Cardiac muscle cell (in vitro differentiated cells and primary cell): ENCODE results near the gene S100A16. TPM values are rescaled to one million over a fixed set of nuclear protein-coding genes. Genes with fewer than 3 reads are reported as not detected.
"Not testable (repeated sequence)": the region's sequence is repeated elsewhere in the genome, so short reads cannot be mapped to it uniquely, and the experiment has no call there.

Source experiments
- DNase-seq, 2 donors: peaks; one replicate each; pipeline versions ENCODE4 v3.0.0 to v3.0.0-alpha.2; 2010 to 2017; ENCODE audit warnings: low read depth in 1 of 2, low spot score in 1 of 2
- H3K27ac ChIP-seq: fragments of 200-600 bp; sonication (generic); 2 replicates; pipeline ENCODE4 v1.5.1; 2016
- H3K27me3 ChIP-seq: fragments of 200-600 bp; sonication (generic); 2 replicates; pipeline ENCODE4 v1.6.0; 2016; ENCODE audit warnings: control low read depth
- H3K36me3 ChIP-seq: fragments of 200-600 bp; sonication (generic); 2 replicates; pipeline ENCODE4 v1.5.1; 2016; ENCODE audit warnings: control low read depth
- H3K4me1 ChIP-seq: fragments of 200-600 bp; sonication (generic); 2 replicates; pipeline ENCODE4 v1.8.1; 2017; ENCODE audit warnings: low read depth, mild to moderate bottlenecking, mixed run types
- H3K4me3 ChIP-seq: fragments of 200-600 bp; sonication (generic); 2 replicates; pipeline ENCODE4 v1.5.1; 2016; ENCODE audit warnings: mild to moderate bottlenecking
- H3K9me3 ChIP-seq: fragments of 200-600 bp; sonication (generic); 2 replicates; pipeline ENCODE4 v1.5.1; 2017; ENCODE audit warnings: low read depth, mild to moderate bottlenecking, control low read depth
- polyA plus RNA-seq: library from polyadenylated mRNA; unstranded; fragments of >200 nt; fragmentation: Nextera tagmentation; extraction: Ambion mirVana; gene quantifications from 2 replicates; pipeline ENCODE4 v1.2.1, GENCODE V29; 2016
- total RNA-seq: library from RNA; depleted of rRNA; stranded (reverse); fragments of >200 nt; gene quantifications from 2 replicates; pipeline ENCODE4 v1.2.3, GENCODE V29; 2016
- TF ChIP-seq, protein P1 (sequence below): IDR thresholded peaks from 2 replicates; pipeline ENCODE4 v1.5.1; 2012; ENCODE audit warnings: low read depth, mild to moderate bottlenecking, low read length

Gene S100A16
- total and polyA plus RNA-seq, 2 experiments from 2014 or later, result 59.7 to 110 TPM

DNA sequence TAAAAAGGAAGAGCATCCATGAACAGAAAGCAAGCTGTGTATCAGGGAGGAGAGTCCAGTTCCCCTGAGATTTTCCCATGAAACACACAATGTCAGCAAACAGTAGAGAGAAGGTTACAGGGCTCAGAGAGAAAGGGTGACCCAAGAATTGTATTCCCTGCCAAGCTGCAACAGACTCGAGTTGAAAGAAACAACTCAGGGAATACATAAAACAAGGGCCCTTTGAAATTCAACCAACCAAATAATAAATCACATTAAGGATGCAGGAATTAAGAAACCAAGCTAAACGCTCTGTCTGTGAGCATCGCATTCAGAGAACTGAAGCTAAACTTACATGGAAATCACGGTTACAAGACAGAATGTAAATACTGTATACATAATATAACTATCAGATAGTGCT, 20.2 kb downstream of the S100A16 start:
- no peak overlapping the region for H3K27ac ChIP-seq
- TF ChIP-seq, protein P1, sequence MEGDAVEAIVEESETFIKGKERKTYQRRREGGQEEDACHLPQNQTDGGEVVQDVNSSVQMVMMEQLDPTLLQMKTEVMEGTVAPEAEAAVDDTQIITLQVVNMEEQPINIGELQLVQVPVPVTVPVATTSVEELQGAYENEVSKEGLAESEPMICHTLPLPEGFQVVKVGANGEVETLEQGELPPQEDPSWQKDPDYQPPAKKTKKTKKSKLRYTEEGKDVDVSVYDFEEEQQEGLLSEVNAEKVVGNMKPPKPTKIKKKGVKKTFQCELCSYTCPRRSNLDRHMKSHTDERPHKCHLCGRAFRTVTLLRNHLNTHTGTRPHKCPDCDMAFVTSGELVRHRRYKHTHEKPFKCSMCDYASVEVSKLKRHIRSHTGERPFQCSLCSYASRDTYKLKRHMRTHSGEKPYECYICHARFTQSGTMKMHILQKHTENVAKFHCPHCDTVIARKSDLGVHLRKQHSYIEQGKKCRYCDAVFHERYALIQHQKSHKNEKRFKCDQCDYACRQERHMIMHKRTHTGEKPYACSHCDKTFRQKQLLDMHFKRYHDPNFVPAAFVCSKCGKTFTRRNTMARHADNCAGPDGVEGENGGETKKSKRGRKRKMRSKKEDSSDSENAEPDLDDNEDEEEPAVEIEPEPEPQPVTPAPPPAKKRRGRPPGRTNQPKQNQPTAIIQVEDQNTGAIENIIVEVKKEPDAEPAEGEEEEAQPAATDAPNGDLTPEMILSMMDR, result no peak
- no peak overlapping the region for H3K4me3 ChIP-seq
- no peak for DNase-seq
- H3K4me1 ChIP-seq, result no peaks in the 10 kb centered on the region
- no peaks in the 10 kb centered on the region for H3K27me3 ChIP-seq
- H3K9me3 ChIP-seq, result no peaks in the 10 kb centered on the region
- no peaks in the 10 kb centered on the region for H3K36me3 ChIP-seq

DNA sequence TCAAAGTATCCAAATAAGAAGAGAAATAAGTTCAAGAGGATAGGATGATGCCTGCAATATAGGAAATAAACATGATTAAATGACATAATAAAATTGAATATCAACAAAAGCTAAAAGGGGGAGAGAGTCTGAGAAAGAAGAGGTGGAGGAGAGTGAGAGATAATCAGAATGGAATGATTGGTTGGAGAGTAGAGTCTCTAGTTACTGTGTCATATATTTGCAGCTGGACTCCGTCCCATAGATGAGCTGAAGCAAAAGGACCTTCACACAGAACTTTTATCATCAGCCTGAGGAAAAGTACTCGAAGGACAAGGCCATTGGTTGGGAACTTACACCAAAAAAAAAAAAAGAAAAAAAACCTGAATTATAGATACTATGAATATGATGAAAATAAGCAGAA, 24.5 kb downstream of the S100A16 start:
- Histone ChIP-seq H3K36me3 (no peaks in the 10 kb centered on the region), H3K4me1 (peaks cover 8% of the 10 kb centered on the region), H3K27ac (no peak overlapping the region), H3K4me3 (no peak overlapping the region), H3K9me3 (no peaks in the 10 kb centered on the region), H3K27me3 (no peaks in the 10 kb centered on the region)
- no peak for DNase-seq
- TF ChIP-seq, protein P1, result no peak

DNA sequence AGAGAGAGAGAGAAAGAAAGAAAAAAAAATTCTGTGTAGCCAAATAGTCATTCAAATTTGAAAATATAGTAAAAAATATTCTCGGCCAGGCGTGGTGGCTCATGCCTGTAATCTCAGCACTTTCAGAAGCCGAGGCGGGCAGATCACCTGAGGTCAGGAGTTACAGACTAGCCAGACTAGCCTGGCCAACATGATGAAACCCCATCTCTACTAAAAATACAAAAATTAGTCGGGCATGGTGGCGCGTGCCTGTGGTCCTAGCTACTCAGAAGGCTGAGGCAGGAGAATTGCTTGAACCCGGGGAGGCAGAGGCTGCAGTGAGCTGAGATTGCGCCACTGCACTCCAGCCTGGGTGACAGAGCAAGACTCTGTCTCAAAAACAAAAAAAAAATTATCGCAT, 24.9 kb downstream of the S100A16 start:
- H3K4me1 ChIP-seq, H3K27ac ChIP-seq, H3K36me3 ChIP-seq, H3K4me3 ChIP-seq, DNase-seq, H3K9me3 ChIP-seq, H3K27me3 ChIP-seq: not testable (repeated sequence)

DNA sequence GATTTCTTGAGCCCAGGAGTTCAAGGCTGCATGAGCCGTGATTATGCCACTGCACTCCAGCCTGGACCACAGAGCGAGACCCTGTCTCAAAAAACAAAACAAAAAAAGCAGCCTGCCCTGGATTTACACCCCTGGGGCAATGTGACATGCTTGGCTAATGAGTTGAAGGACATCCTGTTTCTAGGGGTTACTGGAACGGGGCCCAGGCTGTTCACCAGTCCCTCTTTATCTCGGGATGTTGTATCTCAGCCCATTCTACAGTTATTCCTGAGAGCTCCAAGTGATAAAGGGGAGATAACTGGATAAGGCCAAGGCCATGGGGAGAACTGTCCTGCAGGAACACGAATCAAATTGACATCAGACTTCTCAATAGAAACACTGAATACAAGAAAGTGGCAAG, 25.6 kb downstream of the S100A16 start:
- no peak overlapping the region for H3K4me3 ChIP-seq
- H3K9me3 ChIP-seq, result no peaks in the 10 kb centered on the region
- H3K36me3 ChIP-seq, result no peaks in the 10 kb centered on the region
- TF ChIP-seq, protein P1, result no peak
- no peak overlapping the region for H3K27ac ChIP-seq
- no peaks in the 10 kb centered on the region for H3K27me3 ChIP-seq
- no peak for DNase-seq
- peaks cover 8% of the 10 kb centered on the region for H3K4me1 ChIP-seq

DNA sequence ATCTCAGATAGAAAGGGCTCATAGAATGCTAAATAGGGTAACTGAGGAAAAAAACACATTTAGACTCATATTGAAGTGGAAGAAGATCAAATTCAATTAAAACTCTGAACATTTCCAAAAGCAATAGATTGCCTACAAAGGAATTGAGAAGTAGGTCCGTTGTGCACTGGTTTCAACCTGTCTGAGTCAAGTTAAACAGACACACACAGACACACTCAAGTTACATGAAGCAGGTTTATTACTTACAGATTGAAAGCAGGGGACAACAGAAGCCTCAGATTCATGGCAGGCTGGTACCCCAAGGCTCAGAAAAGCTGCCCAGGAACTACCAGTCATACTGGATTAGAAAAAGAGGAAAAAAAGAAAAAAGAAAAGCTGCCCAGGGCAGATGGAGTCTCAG, 26.6 kb downstream of the S100A16 start:
- Histone ChIP-seq H3K4me3 (no peak overlapping the region), H3K36me3 (no peaks in the 10 kb centered on the region), H3K27me3 (no peaks in the 10 kb centered on the region), H3K9me3 (no peaks in the 10 kb centered on the region), H3K4me1 (peaks cover 8% of the 10 kb centered on the region), H3K27ac (no peak overlapping the region)
- TF ChIP-seq, protein P1, result no peak
- no peak for DNase-seq

DNA sequence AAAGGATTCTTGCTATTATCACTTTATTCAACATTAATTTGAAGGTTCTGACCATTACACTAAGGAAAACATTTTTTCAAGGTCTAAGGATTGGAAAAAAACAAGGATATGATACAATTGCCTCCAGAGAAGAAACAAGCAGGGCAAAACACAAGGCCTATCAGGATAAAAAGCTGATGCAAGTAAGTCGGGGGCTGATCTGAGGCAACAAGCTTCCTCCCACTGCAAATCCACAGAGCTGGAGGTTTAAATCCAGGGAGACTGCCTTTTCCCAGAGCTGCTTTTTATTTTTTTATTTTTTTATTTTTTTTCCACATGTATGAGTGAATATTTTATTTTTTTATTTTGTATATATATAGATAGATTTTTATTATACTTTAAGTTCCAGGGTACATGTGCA, 27.9 kb downstream of the S100A16 start:
- TF ChIP-seq, protein P1, result no peak
- Histone ChIP-seq H3K36me3 (no peaks in the 10 kb centered on the region), H3K27me3 (no peaks in the 10 kb centered on the region), H3K27ac (no peak overlapping the region), H3K9me3 (no peaks in the 10 kb centered on the region), H3K4me1 (peaks cover 8% of the 10 kb centered on the region), H3K4me3 (no peak overlapping the region)
- DNase-seq, result peak in 1 of 2 donors; percentile 35
